HCT116 (cell line): ENCODE data around the gene SORBS1. TPM values are rescaled to one million over a fixed set of nuclear protein-coding genes. Genes with fewer than 3 reads are reported as not detected.

Source experiments
- ATAC-seq: fragments of 200-7000 bp; cut with Tn5 transposase; 2 replicates; pipeline ENCODE4 v1.9.1; 2020; ENCODE audit warnings: mild to moderate bottlenecking, moderate library complexity
- BruUV-seq: library from RNA; stranded (reverse); fragments of 400-500 nt; replicated peaks from 2 replicates; lab custom pipeline; 2021; lab: Mats Ljungman, UMichigan
- CTCF ChIA-PET: fragments of 300-600 bp; sonication (Branson Sonifier 250); formaldehyde crosslinking; loops from one replicate; lab custom pipeline; 2021; ENCODE audit warnings: antibody characterized with exemption; lab: Charles Lee
- POLR2A ChIA-PET: fragments of 300-600, 350-600 bp; sonication (Branson Sonifier 250); formaldehyde crosslinking; loops from one replicate; lab custom pipeline; 2021; ENCODE audit warnings: antibody characterized with exemption; lab: Charles Lee
- RAD21 ChIA-PET, 2 experiments: fragments of 300-600 bp; sonication (Branson Sonifier 250); formaldehyde crosslinking; loops; one replicate each; lab custom pipeline; 2023; ENCODE audit warnings: low total read pairs in 2 of 2; ENCODE audit not compliant: uncharacterized antibody in 2 of 2, unreplicated experiment in 2 of 2, low non-redundant PET in 1 of 2; lab: Charles Lee
- DNase-seq: peaks from one replicate; pipeline ENCODE4 v3.0.0-alpha.2; 2010; ENCODE audit warnings: low read depth, low spot score
- H2AFZ ChIP-seq: fragments of 200-600 bp; shearing (Covaris generic), sonication (generic); 2 replicates; pipeline ENCODE4 v1.6.1; 2017; ENCODE audit warnings: low read depth, mixed run types, mixed read lengths, antibody characterized with exemption, low read length; ENCODE audit not compliant: poor library complexity, severe bottlenecking
- H3K27ac ChIP-seq: 2 replicates; pipeline ENCODE4 v1.5.1; 2012; ENCODE audit warnings: low read depth, low read length
- H3K27me3 ChIP-seq: fragments of 200-600 bp; sonication (generic); 2 replicates; pipeline ENCODE4 v1.6.1; 2016; ENCODE audit warnings: mixed run types, low read length, mixed read lengths; ENCODE audit not compliant: insufficient read depth
- H3K36me3 ChIP-seq, 2 experiments: fragments of 200-500 bp in 1 of 2; fragments of 200-600 bp in 1 of 2; sonication (Bioruptor generic) in 1 of 2; sonication (generic) in 1 of 2; 2 replicates each; pipeline versions ENCODE4 v1.5.1 to v1.6.1; 2014 to 2016; ENCODE audit warnings: low read length in 2 of 2, inconsistent platforms in 1 of 2, mixed read lengths in 1 of 2, mixed run types in 1 of 2; ENCODE audit not compliant: insufficient read depth in 2 of 2, control insufficient read depth in 1 of 2
- H3K4me1 ChIP-seq, 2 experiments: fragments of 200-600 bp in 1 of 2; sonication (generic) in 1 of 2; 2 replicates each; pipeline versions ENCODE4 v1.5.1 to v1.6.1; 2012 to 2017; ENCODE audit warnings: low read length in 2 of 2, inconsistent platforms in 1 of 2, mild to moderate bottlenecking in 1 of 2, mixed read lengths in 1 of 2, mixed run types in 1 of 2, moderate library complexity in 1 of 2; ENCODE audit not compliant: insufficient read depth in 2 of 2, control insufficient read depth in 1 of 2
- H3K4me2 ChIP-seq: fragments of 200-600 bp; sonication (generic); 2 replicates; pipeline ENCODE4 v1.6.1; 2017; ENCODE audit warnings: mixed run types, low read length, mixed read lengths
- H3K4me3 ChIP-seq, 2 experiments: fragments of 200-600 bp in 1 of 2; sonication (generic) in 1 of 2; replicated peaks in 1 of 2; 2 replicates each; pipeline ENCODE4 v1.5.1; 2011 to 2016; ENCODE audit warnings: low read length in 2 of 2, control low read depth in 1 of 2, low read depth in 1 of 2, mild to moderate bottlenecking in 1 of 2, mixed read lengths in 1 of 2, mixed run types in 1 of 2
- H3K79me2 ChIP-seq: fragments of 200-600 bp; sonication (generic); 2 replicates; pipeline ENCODE4 v1.6.1; 2017; ENCODE audit warnings: mild to moderate bottlenecking, mixed run types, low read length, moderate library complexity, mixed read lengths; ENCODE audit not compliant: insufficient read depth
- H3K9ac ChIP-seq: fragments of 200-600 bp; sonication (generic); 2 replicates; pipeline ENCODE4 v1.6.1; 2016; ENCODE audit warnings: low read length, mixed read lengths
- H3K9me2 ChIP-seq: fragments of 200-600 bp; sonication (generic), shearing (Covaris generic); 2 replicates; pipeline ENCODE4 v1.6.1; 2017; ENCODE audit warnings: mixed run types, mild to moderate bottlenecking, moderate library complexity; ENCODE audit not compliant: insufficient read depth
- H3K9me3 ChIP-seq, 2 experiments: fragments of 200-500 bp in 1 of 2; fragments of 200-600 bp in 1 of 2; sonication (Bioruptor generic) in 1 of 2; sonication (generic) in 1 of 2; 2 replicates each; pipeline ENCODE4 v1.6.1; 2014 to 2017; ENCODE audit warnings: low read length in 2 of 2, mixed read lengths in 2 of 2, inconsistent platforms in 1 of 2, low read depth in 1 of 2, mild to moderate bottlenecking in 1 of 2, mixed run types in 1 of 2, moderate library complexity in 1 of 2; ENCODE audit not compliant: control insufficient read depth in 1 of 2, insufficient read depth in 1 of 2
- H4K20me1 ChIP-seq: fragments of 200-600 bp; sonication (generic), shearing (Covaris generic); 2 replicates; pipeline ENCODE4 v1.6.1; 2017; ENCODE audit warnings: mixed run types, mild to moderate bottlenecking, moderate library complexity; ENCODE audit not compliant: insufficient read depth
- CEBPB ChIP-seq: IDR thresholded peaks from 2 replicates; pipeline ENCODE4 v1.6.1; 2012; ENCODE audit warnings: low read depth
- EGR1 ChIP-seq: IDR thresholded peaks from 2 replicates; pipeline ENCODE4 v1.6.1; 2012; ENCODE audit warnings: low read depth
- ELF1 ChIP-seq: IDR thresholded peaks from 2 replicates; pipeline ENCODE4 v1.6.1; 2012; ENCODE audit warnings: low read depth, borderline replicate concordance
- EZH2phosphoT487 ChIP-seq: fragments of 200-600 bp; IDR thresholded peaks from 2 replicates; pipeline ENCODE4 v1.6.1; 2018; ENCODE audit warnings: antibody characterized with exemption, borderline replicate concordance
- POLR2A ChIP-seq: IDR thresholded peaks from 2 replicates; pipeline ENCODE4 v1.7.0; 2011; ENCODE audit warnings: borderline replicate concordance; ENCODE audit not compliant: insufficient read depth, insufficient read length; ENCODE audit errors: extremely low read depth
- POLR2AphosphoS5 ChIP-seq: IDR thresholded peaks from 2 replicates; pipeline ENCODE4 v1.6.1; 2011; ENCODE audit warnings: mild to moderate bottlenecking, low read depth, low read length, moderate library complexity
- RAD21 ChIP-seq: IDR thresholded peaks from 2 replicates; pipeline ENCODE4 v1.6.1; 2012; ENCODE audit warnings: low read depth, mild to moderate bottlenecking
- SP1 ChIP-seq: IDR thresholded peaks from 2 replicates; pipeline ENCODE4 v1.6.1; 2012; ENCODE audit warnings: low read depth
- SRF ChIP-seq: IDR thresholded peaks from 2 replicates; pipeline ENCODE4 v1.6.1; 2012; ENCODE audit warnings: low read depth
- TCF7L2 ChIP-seq: IDR thresholded peaks from 2 replicates; pipeline ENCODE4 v1.7.0; 2011; ENCODE audit warnings: borderline replicate concordance, inconsistent platforms; ENCODE audit not compliant: insufficient read depth, insufficient read length; ENCODE audit errors: extremely low read depth
- YY1 ChIP-seq: IDR thresholded peaks from 2 replicates; pipeline ENCODE4 v1.6.1; 2011; ENCODE audit warnings: low read length, low read depth, moderate library complexity, mild to moderate bottlenecking; ENCODE audit not compliant: insufficient replicate concordance; ENCODE audit errors: extremely low read depth
- ZFX ChIP-seq: fragments of 450-650 bp; IDR thresholded peaks from 2 replicates; pipeline ENCODE4 v1.6.1; 2017
- intact Hi-C: fragments of 100-400 bp; cut with micrococcal nuclease; formaldehyde crosslinking; loops from 2 replicates; pipeline ENCODE4 v1.10.0; 2022
- total RNA-seq: library from RNA; stranded (reverse); gene quantifications from one replicate; pipeline ENCODE4 v1.2.1, GENCODE V29; 2021; ENCODE audit not compliant: unreplicated experiment
- TF ChIP-seq, protein P1 (sequence below), 3 experiments: fragments of 200-600 bp in 1 of 3; sonication (generic) in 1 of 3; IDR thresholded peaks in 2 of 3; conservative IDR thresholded peaks in 1 of 3; 2 replicates each; pipeline ENCODE4 v1.5.1; 2012 to 2017; ENCODE audit warnings: low read depth in 2 of 3, low read length in 2 of 3, antibody characterized with exemption in 1 of 3, borderline replicate concordance in 1 of 3, control low read depth in 1 of 3, mild to moderate bottlenecking in 1 of 3, mixed read lengths in 1 of 3, mixed run types in 1 of 3, moderate library complexity in 1 of 3; ENCODE audit not compliant: insufficient read depth in 1 of 3
- TF ChIP-seq, protein P2 (sequence below): IDR thresholded peaks from 2 replicates; pipeline ENCODE4 v1.6.1; 2012; ENCODE audit warnings: low read depth

SORBS1 gene
- total RNA-seq, 1 experiment from 2014 or later = 3.4 TPM

DNA sequence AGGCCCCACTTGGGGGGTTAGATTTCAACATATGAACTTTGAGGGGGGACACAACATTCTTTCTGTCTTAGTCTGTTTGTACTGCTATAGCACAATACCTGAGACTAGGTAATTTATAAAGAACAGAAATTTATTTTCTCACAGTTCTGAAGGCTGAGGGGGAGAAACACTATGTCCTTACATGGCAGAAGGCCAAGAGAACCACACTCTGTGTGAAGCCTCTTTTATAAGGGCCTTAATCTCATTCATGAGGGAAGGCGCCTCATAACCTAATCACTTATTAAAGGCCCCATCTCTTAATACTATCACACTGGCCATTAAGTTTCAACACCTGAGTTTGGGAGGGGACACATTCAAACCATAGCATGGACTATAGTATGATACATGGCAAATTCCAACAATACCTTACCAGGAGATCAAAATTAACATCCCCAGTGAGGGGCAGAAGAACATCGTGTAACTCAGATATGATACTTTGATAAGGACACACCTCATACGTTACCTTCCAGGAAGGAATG is 261.1 kb downstream of the SORBS1 start:
- Histone ChIP-seq H3K9me2 (no peaks in the 10 kb centered on the region), H3K27ac (no peak overlapping the region), H3K79me2 (no peaks in the 10 kb centered on the region), H3K36me3 (no peaks in the 10 kb centered on the region), H3K4me2 (no peak overlapping the region), H3K27me3 (peaks cover 18% of the 10 kb centered on the region; the same call in 1 of the 2 replicates), H4K20me1 (no peaks in the 10 kb centered on the region), H3K9ac (no peak overlapping the region), H3K4me1 (peaks cover 4 to 8% of the 10 kb centered on the region in 2 experiments; a peak in 3 of 4 replicates), H3K4me3 (no peak overlapping the region), H3K9me3 (no peaks in the 10 kb centered on the region), H2AFZ (no peak overlapping the region)
- ChIA-PET RAD21 (no interaction called here), CTCF (no interaction called here), POLR2A (no interaction called here)
- BruUV-seq = no TSS peak
- TF ChIP-seq, protein P1, sequence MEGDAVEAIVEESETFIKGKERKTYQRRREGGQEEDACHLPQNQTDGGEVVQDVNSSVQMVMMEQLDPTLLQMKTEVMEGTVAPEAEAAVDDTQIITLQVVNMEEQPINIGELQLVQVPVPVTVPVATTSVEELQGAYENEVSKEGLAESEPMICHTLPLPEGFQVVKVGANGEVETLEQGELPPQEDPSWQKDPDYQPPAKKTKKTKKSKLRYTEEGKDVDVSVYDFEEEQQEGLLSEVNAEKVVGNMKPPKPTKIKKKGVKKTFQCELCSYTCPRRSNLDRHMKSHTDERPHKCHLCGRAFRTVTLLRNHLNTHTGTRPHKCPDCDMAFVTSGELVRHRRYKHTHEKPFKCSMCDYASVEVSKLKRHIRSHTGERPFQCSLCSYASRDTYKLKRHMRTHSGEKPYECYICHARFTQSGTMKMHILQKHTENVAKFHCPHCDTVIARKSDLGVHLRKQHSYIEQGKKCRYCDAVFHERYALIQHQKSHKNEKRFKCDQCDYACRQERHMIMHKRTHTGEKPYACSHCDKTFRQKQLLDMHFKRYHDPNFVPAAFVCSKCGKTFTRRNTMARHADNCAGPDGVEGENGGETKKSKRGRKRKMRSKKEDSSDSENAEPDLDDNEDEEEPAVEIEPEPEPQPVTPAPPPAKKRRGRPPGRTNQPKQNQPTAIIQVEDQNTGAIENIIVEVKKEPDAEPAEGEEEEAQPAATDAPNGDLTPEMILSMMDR (IDR thresholded peaks at IDR 0.05 in 2 of 3, conservative IDR thresholded peaks at IDR 0.05 in 1 of 3; ENCODE audit: borderline replicate concordance in 1 of 3, insufficient read depth in 1 of 3, low read depth in 2 of 3, low read length in 2 of 3) = no peak
- TF ChIP-seq CEBPB = no peak
- no peak for TF ChIP-seq POLR2A
- no peak for TF ChIP-seq EGR1
- no peak for TF ChIP-seq SRF
- no peak for TF ChIP-seq SP1
- no peak for TF ChIP-seq POLR2AphosphoS5
- TF ChIP-seq TCF7L2 = no peak
- TF ChIP-seq, protein P2, sequence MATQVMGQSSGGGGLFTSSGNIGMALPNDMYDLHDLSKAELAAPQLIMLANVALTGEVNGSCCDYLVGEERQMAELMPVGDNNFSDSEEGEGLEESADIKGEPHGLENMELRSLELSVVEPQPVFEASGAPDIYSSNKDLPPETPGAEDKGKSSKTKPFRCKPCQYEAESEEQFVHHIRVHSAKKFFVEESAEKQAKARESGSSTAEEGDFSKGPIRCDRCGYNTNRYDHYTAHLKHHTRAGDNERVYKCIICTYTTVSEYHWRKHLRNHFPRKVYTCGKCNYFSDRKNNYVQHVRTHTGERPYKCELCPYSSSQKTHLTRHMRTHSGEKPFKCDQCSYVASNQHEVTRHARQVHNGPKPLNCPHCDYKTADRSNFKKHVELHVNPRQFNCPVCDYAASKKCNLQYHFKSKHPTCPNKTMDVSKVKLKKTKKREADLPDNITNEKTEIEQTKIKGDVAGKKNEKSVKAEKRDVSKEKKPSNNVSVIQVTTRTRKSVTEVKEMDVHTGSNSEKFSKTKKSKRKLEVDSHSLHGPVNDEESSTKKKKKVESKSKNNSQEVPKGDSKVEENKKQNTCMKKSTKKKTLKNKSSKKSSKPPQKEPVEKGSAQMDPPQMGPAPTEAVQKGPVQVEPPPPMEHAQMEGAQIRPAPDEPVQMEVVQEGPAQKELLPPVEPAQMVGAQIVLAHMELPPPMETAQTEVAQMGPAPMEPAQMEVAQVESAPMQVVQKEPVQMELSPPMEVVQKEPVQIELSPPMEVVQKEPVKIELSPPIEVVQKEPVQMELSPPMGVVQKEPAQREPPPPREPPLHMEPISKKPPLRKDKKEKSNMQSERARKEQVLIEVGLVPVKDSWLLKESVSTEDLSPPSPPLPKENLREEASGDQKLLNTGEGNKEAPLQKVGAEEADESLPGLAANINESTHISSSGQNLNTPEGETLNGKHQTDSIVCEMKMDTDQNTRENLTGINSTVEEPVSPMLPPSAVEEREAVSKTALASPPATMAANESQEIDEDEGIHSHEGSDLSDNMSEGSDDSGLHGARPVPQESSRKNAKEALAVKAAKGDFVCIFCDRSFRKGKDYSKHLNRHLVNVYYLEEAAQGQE = no peak
- no peak for TF ChIP-seq ZFX
- TF ChIP-seq RAD21 = no peak
- no peak for TF ChIP-seq EZH2phosphoT487
- TF ChIP-seq YY1 = no peak
- TF ChIP-seq ELF1 = no peak
- intact Hi-C loops = no loop called here
- DNase-seq (no peak), ATAC-seq (no peak)
